HepG2 (cell line): ENCODE results near the gene SPAG9. TPM values are rescaled to one million over a fixed set of nuclear protein-coding genes. Genes with fewer than 3 reads are reported as not detected.

Source experiments
- BCL3 ChIP-seq: sonication (generic); formaldehyde crosslinking; IDR thresholded peaks from 2 replicates; pipeline ENCODE4 v1.5.1; 2020; ENCODE audit warnings: mild to moderate bottlenecking, missing genetic modification reagents, moderate library complexity
- CCDC6 ChIP-seq: sonication (generic); formaldehyde crosslinking; IDR thresholded peaks from 2 replicates; pipeline ENCODE4 v1.8.1; 2022; ENCODE audit warnings: mild to moderate bottlenecking, missing genetic modification reagents, moderate library complexity
- ETV6 ChIP-seq: sonication (generic); formaldehyde crosslinking; conservative IDR thresholded peaks from 2 replicates; pipeline ENCODE4 v1.4.0; 2020; ENCODE audit warnings: missing genetic modification reagents
- GZF1 ChIP-seq: sonication (generic); formaldehyde crosslinking; IDR thresholded peaks from 2 replicates; pipeline ENCODE4 v1.5.1; 2020; ENCODE audit warnings: mild to moderate bottlenecking, missing genetic modification reagents
- HDAC1 ChIP-seq: sonication (generic); formaldehyde crosslinking; IDR thresholded peaks from 2 replicates; pipeline ENCODE4 v1.5.1; 2020; ENCODE audit warnings: mild to moderate bottlenecking, missing genetic modification reagents
- ISL2 ChIP-seq: sonication (generic); formaldehyde crosslinking; IDR thresholded peaks from 2 replicates; pipeline ENCODE4 v1.5.0; 2020; ENCODE audit warnings: missing genetic modification reagents
- KDM1A ChIP-seq: IDR thresholded peaks from 2 replicates; pipeline ENCODE4 v1.6.1; 2016; ENCODE audit warnings: missing compliant biosample characterization
- KDM3A ChIP-seq: IDR thresholded peaks from 2 replicates; pipeline ENCODE4 v1.6.1; 2018; ENCODE audit warnings: low read depth, missing compliant biosample characterization
- MAFF ChIP-seq: IDR thresholded peaks from 2 replicates; pipeline ENCODE4 v1.6.1; 2011; ENCODE audit warnings: low read depth, low read length, improper control_type of control experiment
- PRPF4 ChIP-seq: fragments of 200-400 bp; formaldehyde crosslinking; IDR thresholded peaks from 2 replicates; pipeline ENCODE4 v1.6.1; 2016; ENCODE audit warnings: low read length, low read depth; ENCODE audit not compliant: poor library complexity, severe bottlenecking
- RXRA ChIP-seq: sonication (generic); formaldehyde crosslinking; IDR thresholded peaks from 2 replicates; pipeline ENCODE4 v1.5.1; 2020; ENCODE audit warnings: missing genetic modification reagents
- TBX2 ChIP-seq: sonication (generic); formaldehyde crosslinking; IDR thresholded peaks from 2 replicates; pipeline ENCODE4 v1.5.0; 2020; ENCODE audit warnings: missing genetic modification reagents, mild to moderate bottlenecking, borderline replicate concordance
- ZBTB20 ChIP-seq: sonication (generic); formaldehyde crosslinking; IDR thresholded peaks from 2 replicates; pipeline ENCODE4 v1.8.1; 2023; ENCODE audit warnings: missing genetic modification reagents, low read depth, mild to moderate bottlenecking, borderline replicate concordance
- ZNF251 ChIP-seq: sonication (generic); formaldehyde crosslinking; IDR thresholded peaks from 2 replicates; pipeline ENCODE4 v1.9.0; 2021; ENCODE audit warnings: mild to moderate bottlenecking, missing genetic modification reagents
- ZNF335 ChIP-seq: sonication (generic); formaldehyde crosslinking; IDR thresholded peaks from 2 replicates; pipeline ENCODE4 v1.4.0; 2020; ENCODE audit warnings: missing genetic modification reagents
- ZNF850 ChIP-seq: sonication (generic); formaldehyde crosslinking; conservative IDR thresholded peaks from 2 replicates; pipeline ENCODE4 v1.9.0; 2021; ENCODE audit warnings: mild to moderate bottlenecking, missing genetic modification reagents
- ZZZ3 ChIP-seq: sonication (generic); formaldehyde crosslinking; IDR thresholded peaks from 2 replicates; pipeline ENCODE4 v1.4.0; 2020; ENCODE audit warnings: missing genetic modification reagents, mild to moderate bottlenecking, borderline replicate concordance
- polyA plus RNA-seq, 8 experiments: library from polyadenylated mRNA; depleted of rRNA in 3 of 8; stranded (reverse) in 7 of 8; unstranded in 1 of 8; fragments of >200 nt; fragmentation: Illumina TruSeq in 4 of 8; extraction: Trizol in 4 of 8; gene quantifications; 2 replicates each; pipeline versions ENCODE4 v1.2.1 to v1.2.3, GENCODE V29; 2011 to 2016; ENCODE audit warnings: low read depth in 4 of 8, missing spikeins in 1 of 8, mixed read lengths in 1 of 8; ENCODE audit not compliant: insufficient read depth in 1 of 8
- total RNA-seq, 5 experiments: library from RNA; depleted of rRNA; stranded (reverse); fragments of >200 nt; fragmentation: Illumina TruSeq; extraction: Trizol; gene quantifications; 2 replicates each; pipeline ENCODE4 v1.2.3, GENCODE V29; 2016; ENCODE audit warnings: low read depth in 1 of 5
- TF ChIP-seq, protein P1 (sequence below): sonication (generic); formaldehyde crosslinking; IDR thresholded peaks from 2 replicates; pipeline ENCODE4 v1.4.0; 2020; ENCODE audit warnings: low read depth, mild to moderate bottlenecking, missing genetic modification reagents
- TF ChIP-seq, protein P2 (sequence below): IDR thresholded peaks from 2 replicates; pipeline ENCODE4 v1.6.1; 2016; ENCODE audit warnings: missing biosample characterization, missing genetic modification reagents, low read depth
- TF ChIP-seq, protein P3 (sequence below): sonication (generic); formaldehyde crosslinking; IDR thresholded peaks from 2 replicates; pipeline ENCODE4 v1.4.0; 2020; ENCODE audit warnings: missing genetic modification reagents

SPAG9 gene
- total and polyA plus RNA-seq, 2 of the 13 experiments (the other 11 are each of a cell fraction or from before 2014, with no cell fraction given): 43.2 to 78.6 TPM

DNA sequence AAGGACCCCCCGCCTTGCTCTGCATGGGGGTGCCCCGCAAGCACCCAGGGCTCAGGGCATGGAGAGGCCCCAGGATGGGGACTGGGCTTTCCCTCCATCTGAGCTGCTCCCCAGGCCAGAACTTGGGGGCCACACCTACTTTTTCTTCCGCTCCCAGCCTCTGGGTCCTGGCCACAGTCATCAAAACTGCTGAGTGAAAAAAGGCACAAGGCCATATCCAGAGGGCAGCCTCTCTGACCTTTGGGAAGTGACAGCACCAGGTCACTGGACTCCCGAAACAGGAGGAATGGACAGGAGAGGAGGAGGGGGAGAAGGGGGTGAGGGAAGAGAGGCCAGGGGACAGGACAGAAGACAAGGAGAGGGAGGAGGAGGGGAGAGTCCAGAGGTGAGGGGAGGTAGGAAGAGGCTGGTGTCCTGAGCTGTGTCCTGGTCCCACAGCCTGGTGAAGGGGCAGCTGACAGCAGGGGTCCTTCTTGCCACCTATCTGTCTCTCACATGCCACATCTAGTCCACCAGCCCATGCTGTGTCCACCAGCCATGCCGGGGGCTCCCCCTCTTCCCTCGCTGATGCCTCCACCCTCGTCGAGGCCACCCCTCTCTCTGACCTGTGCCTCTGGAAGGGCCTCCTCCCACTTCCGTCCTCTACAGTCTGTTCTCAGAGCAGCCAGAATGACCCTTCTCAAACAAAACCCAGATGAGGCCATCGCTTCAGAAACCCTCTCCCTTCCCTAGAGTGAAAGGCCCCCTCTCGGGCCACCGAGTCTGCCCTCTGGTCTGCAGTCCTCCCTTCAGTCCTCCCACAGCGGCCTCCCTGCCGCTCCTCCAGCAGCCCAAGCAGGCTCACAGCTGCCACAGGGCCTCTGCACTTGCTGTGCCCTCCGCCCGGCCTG is 180.6 kb downstream of the SPAG9 start (continued):
- TF ChIP-seq, protein P1, sequence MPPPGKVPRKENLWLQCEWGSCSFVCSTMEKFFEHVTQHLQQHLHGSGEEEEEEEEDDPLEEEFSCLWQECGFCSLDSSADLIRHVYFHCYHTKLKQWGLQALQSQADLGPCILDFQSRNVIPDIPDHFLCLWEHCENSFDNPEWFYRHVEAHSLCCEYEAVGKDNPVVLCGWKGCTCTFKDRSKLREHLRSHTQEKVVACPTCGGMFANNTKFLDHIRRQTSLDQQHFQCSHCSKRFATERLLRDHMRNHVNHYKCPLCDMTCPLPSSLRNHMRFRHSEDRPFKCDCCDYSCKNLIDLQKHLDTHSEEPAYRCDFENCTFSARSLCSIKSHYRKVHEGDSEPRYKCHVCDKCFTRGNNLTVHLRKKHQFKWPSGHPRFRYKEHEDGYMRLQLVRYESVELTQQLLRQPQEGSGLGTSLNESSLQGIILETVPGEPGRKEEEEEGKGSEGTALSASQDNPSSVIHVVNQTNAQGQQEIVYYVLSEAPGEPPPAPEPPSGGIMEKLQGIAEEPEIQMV (CRISPR knock-in tag): peak; percentile 93
- TF ChIP-seq, protein P2, sequence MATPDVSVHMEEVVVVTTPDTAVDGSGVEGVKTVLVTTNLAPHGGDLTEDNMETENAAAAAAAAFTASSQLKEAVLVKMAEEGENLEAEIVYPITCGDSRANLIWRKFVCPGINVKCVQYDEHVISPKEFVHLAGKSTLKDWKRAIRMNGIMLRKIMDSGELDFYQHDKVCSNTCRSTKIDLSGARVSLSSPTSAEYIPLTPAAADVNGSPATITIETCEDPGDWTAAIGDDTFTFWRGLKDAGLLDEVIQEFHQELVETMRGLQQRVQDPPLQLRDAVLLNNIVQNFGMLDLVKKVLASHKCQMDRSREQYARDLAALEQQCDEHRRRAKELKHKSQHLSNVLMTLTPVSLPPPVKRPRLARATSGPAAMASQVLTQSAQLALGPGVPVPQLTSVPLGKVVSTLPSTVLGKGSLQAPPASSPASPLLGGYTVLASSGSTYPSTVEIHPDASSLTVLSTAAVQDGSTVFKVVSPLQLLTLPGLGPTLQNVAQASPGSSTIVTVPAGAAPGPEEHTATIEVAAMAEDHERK (CRISPR knock-in tag): no peak
- peak; percentile 54; the same call in 1 of the 2 replicates for TF ChIP-seq BCL3 (CRISPR knock-in tag)
- TF ChIP-seq ETV6: peak; percentile 53; the same call in 1 of the 2 replicates
- TF ChIP-seq KDM3A (CRISPR knock-in tag): peak; percentile 43; the same call in 1 of the 2 replicates
- peak; percentile 66; the same call in 1 of the 2 replicates for TF ChIP-seq CCDC6 (CRISPR knock-in tag)
- TF ChIP-seq RXRA (CRISPR knock-in tag): peak; percentile 69; the same call in 1 of the 2 replicates
- peak; percentile 63 for TF ChIP-seq TBX2 (CRISPR knock-in tag)
- TF ChIP-seq KDM1A (CRISPR knock-in tag): peak; percentile 72; the same call in 1 of the 2 replicates
- TF ChIP-seq ZBTB20 (CRISPR knock-in tag): peak; percentile 37
- 0 out of 2 replicates have a peak, but pooled peaks have one; percentile 55 for TF ChIP-seq ZZZ3 (CRISPR knock-in tag)
- no peak for TF ChIP-seq ZNF251 (CRISPR knock-in tag)
- TF ChIP-seq, protein P3, sequence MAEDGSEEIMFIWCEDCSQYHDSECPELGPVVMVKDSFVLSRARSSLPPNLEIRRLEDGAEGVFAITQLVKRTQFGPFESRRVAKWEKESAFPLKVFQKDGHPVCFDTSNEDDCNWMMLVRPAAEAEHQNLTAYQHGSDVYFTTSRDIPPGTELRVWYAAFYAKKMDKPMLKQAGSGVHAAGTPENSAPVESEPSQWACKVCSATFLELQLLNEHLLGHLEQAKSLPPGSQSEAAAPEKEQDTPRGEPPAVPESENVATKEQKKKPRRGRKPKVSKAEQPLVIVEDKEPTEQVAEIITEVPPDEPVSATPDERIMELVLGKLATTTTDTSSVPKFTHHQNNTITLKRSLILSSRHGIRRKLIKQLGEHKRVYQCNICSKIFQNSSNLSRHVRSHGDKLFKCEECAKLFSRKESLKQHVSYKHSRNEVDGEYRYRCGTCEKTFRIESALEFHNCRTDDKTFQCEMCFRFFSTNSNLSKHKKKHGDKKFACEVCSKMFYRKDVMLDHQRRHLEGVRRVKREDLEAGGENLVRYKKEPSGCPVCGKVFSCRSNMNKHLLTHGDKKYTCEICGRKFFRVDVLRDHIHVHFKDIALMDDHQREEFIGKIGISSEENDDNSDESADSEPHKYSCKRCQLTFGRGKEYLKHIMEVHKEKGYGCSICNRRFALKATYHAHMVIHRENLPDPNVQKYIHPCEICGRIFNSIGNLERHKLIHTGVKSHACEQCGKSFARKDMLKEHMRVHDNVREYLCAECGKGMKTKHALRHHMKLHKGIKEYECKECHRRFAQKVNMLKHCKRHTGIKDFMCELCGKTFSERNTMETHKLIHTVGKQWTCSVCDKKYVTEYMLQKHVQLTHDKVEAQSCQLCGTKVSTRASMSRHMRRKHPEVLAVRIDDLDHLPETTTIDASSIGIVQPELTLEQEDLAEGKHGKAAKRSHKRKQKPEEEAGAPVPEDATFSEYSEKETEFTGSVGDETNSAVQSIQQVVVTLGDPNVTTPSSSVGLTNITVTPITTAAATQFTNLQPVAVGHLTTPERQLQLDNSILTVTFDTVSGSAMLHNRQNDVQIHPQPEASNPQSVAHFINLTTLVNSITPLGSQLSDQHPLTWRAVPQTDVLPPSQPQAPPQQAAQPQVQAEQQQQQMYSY: peak; percentile 89
- no peak for TF ChIP-seq ZNF850
- TF ChIP-seq PRPF4: peak; percentile 22
- TF ChIP-seq ISL2 (CRISPR knock-in tag): peak; percentile 17; the same call in 1 of the 2 replicates
- peak; percentile 81; the same call in 1 of the 2 replicates for TF ChIP-seq GZF1 (CRISPR knock-in tag)
- TF ChIP-seq ZNF335 (CRISPR knock-in tag): peak; percentile 17; the same call in 1 of the 2 replicates
- TF ChIP-seq HDAC1: 0 out of 2 replicates have a peak, but pooled peaks have one; percentile 39
- TF ChIP-seq MAFF: peak; percentile 27; the same call in 1 of the 2 replicates
